Astrocyte of the hippocampus (primary cell): ENCODE data around the gene RPL22.

Experiments used
- DNase-seq: peaks from one replicate; pipeline ENCODE4 v3.0.0; 2011; ENCODE audit warnings: low read depth, low spot score

Gene RPL22

GRCh38 chr1:6199298-6200187, at the start of gene RPL22:
TSS of gene RPL22 (minus strand) at chr1:6199595. CDS start at chr1:6199573, 22 bp downstream.
- DNase-seq, result peak; percentile 99

GRCh38 chr1:6248161-6248776, 48.9 kb upstream of the RPL22 start:
- no peak for DNase-seq

DNA sequence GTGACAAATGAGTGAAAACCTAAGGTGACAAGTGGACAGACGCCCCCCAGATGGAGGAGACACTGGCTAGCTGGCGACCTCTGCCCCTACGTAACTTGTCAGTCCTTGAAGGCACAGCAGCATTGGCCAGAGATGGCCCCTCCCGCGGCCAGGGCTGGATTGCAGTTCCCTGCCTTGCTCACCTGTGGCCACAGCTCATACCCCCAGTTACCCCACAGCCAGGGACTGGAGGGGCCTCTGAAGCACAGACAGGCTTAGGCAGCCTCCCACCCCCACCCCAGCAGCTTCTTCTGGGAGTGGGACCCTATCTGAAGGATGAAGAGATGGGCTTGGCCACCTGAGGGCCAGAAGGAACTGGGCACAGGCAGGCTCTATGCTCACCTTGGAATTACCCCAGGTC, 48.3 kb upstream of the RPL22 start:
- no peak for DNase-seq

DNA sequence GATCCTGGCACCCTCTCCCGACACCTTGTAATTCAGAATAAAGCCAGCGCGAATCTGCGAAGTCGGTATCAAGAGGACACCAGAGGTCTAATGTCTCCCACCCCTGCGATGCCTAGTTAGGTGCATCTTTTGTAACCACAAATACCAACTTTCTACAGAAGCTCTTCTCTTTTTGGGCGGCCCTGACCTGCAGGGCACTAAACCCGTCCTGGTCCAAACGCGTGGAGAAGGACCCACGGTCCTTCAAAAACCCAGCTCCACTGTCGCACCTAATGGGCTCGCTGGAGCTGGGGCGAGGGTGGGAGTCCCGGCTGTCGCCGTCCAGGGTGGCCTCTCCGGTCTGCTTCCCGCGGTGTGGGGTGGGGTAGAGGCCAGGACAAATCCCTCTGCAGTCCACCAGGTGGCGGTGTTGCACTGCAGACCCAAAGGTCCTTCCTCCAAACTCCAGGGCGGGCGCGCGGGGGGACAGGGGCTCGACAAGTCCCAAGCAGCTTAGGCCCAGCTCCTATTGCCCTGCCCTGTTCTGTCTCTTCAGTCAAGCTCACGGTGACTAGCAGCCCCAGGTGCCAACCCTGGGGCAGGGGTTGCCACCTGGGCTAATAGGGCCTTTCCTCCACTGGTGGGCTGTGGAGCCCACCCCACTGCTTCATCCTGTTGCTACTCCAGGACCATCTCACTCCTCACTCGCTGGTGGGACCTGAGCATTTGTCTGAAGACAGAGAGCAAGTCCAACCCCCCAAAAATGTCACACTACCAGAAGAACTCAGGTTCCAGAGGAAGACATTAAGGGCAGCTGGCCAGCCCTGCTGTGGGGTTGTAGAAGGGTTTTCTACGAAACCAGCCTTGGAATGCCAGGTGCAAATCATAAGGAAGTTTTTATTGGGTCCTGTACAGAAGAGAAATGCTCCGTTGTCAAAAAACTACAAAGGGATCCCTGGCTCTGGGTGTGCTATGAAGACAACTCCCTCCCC, 47.4 kb upstream of the RPL22 start:
- peak; percentile 88 for DNase-seq

DNA sequence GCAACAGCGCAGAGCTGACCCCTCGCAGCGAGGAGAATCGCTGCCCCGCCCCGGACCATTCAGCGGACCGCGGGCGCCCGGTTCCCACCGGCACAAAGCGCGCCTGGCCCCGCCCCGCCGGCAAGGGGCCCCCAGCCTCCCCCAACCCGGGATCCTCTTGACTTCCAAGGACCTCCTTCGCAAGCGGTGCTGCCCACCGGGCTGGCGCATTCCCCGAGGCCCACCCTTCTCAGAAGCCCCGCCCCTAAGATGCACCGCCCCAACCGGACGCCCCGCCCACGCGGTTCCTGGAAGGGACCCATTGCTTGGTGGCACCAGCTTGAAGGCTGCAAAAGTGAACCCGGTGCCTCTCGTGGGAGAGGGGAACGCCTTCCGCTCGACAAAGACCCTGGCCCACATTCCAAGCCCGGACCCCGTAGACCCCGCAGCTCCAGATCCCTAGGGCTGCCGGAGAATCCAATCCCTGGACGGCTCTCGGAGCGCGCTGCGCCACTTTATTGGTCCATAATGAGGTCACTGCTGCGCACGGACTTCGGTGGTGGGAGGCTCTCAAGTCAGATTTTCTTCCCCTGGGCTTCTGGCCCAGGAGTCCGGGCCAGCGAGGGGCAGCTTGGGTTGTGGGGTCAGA, 46.6 kb upstream of the RPL22 start:
- no peak for DNase-seq

DNA sequence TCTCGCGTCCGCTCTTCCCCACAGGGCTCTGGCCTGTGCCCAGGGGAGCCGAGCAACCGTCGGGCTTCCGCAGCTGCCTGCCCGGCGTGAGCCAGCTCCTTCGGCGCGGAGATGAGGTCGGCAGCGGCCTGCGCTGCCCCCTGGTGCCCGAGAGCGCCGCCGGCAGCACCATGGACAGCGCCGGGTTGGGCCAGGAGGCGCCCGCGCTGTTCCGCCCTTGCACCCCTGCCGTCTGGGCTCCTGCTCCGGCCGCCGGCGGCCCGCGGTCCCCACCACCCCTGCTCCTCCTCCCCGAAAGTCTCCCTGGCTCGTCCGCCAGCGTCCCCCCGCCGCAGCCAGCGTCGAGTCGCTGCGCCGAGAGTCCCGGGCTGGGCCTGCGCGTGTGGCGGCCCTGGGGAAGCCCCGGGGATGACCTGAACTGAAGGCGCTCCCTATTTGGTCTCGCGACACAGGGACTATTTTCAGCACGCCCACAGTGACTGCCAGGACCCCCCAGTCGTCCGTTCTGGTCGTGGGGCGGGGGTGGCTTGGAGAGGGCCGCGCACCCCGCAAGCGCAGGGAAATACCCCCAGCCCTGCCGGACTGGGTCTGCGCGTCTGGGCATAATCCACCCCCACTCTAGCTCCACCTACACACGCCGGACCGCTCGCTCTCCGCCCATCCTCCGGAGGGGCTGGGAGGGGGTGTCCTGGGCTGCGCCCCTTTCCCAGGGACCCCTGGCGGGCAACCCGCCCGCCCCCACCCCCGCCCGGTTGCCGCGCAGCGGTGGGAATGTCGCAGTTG, 45.9 kb upstream of the RPL22 start:
- peak; percentile 96 for DNase-seq

- DNase-seq, result no peak
These were observed 45.1 kb upstream of the RPL22 start for GRCh38 chr1:6244401-6245049.

GRCh38 chr1:6243993-6244392, 44.6 kb upstream of the RPL22 start, which contains the start of gene HES3:
TSS of gene HES3 (plus strand) at chr1:6244179. CDS start at chr1:6244366, 187 bp downstream.
- DNase-seq, result no peak

DNA sequence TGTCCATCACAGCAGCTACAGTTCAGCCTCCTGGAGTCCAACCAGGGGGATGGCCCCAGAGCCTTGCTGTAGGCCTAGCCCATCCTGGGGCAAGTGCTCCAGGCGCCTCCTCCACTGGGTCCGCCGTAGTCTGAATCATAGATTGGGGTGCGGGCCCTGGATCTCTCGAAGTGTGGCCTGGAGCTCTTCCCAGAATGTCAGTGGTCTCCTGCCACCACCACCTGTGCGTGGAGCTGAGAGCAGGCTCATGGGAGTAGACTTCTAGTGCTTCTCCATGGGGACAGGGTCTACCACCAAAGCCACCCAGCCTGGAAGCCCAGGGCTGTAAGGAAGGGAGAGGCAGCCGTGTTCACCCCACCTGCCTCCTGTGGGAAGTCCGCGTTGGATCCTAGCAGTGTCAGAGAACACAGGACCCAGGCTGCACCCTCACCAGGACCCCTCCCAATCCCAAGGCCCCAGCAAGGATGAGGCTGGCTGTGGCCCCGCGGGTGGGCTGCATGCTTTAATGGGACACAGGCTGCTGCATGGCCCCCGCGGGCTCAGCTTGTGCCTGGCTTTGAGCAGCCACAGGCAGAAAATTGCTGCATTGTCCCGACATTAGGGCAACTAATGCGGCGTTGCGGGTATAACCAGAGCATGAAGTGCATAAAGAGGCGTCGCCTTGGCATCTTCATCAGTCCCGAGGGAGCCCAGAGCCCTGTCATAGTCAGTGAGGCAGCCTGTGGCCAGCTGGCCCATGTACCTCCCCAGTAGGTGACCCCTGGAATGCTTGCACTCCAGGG, 43.8 kb upstream of the RPL22 start:
- DNase-seq, result no peak

GRCh38 chr1:6241887-6242740, 42.7 kb upstream of the RPL22 start:
- DNase-seq, result no peak

DNA sequence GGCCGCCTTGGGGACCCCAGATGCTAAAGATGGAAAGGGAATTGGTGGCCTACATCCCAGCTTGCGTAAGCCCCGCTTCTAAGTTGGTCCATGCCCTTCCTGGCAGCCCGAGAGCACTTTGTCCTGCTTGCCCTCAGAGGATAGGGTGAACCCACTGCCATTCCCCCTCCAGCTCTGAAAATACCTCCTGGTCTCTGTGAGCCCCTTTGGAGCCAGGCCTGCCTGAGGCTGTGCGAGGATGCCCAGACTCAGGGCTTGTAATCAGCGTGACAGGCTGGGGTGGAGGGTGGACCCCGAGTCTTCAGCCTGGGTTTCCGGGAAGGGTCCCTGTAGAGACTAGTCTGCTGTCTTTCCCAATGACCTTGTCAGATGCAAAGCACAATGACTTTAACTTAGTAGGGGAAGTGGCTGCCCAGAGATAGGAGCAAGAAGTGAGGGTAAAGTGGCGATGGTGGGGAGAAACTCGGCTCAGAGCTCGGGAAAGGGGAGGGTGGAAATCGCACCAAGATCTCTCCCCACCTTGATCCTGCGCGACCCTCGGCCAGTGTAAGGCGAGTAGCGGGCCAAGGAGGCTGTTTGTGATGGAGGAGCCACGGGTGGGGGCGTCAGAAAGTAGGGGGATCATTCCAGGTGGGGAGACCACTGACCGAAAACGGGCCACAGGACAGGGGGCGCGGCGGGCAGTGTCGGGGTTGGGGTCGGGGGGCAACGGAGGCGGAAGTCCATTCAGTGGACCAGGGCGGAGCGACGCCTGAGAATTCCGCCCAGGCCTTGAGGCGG, 41.9 kb upstream of the RPL22 start:
- no peak for DNase-seq

DNA sequence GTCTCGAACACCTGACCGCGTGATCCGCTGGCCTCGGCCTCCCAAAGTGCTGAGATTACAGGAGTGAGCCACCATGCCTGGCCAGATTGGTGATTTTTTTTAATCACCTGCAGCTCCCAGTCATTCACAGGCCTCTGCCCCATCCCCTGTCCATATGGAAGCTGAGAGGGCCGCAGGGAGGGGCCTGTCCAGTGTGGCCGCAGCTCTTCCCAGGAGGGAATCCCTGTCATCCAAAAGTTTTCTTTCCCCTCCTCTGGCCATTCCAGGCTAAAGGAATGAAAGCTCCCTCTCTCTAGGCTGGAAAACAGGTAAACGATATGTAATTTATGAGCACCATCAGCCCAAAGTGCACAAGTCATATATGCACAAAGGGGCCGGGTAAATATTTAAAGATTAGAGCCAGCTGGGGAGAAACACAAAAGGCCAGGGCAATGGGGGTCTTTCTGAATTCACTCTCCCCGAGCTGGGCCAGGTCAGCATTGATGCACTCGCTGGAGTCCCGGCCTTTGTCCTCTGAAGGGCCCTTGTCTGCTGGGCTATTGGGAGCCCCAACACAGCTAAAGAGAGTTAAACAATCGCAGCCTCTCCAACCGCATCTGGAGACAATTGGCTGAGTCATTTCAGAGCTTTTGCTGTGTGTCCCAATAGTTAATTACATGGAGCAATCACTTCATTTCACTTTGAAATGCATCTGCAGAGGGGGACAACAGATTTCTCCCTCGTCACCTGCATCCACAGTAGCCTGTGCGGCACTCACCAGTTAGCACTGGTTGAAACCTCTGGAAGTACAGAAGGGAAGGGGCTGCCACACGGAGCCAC, 40.8 kb upstream of the RPL22 start:
- DNase-seq, result no peak

DNA sequence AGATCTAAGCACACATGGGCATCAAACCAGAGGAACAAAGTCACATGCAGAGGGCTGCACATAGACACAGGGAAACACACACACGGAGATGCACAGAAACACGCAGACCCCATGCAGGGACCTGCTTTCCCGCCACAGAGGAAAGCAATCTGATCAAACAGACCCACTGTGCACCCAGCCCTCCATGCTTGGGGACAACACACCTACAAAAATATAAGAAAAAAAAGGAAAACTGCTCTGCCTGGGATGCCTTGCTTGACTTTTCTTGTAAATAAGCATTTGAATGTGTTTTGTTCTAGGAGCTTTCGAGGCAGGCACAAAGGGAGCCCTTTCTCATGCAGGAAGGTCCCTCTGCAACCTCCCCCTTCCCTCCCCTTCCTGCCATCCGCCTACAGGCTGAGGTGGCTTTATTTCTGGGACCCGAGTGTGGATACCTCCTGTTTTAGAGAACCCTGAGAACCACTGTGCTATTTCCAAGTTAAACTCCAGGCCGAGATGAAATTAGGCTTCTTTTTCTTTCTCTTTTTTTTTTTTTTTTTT, 39.9 kb upstream of the RPL22 start:
- no peak for DNase-seq

GRCh38 chr1:6237093-6237492, 37.7 kb upstream of the RPL22 start:
- no peak for DNase-seq

- no peak for DNase-seq
These were observed 35.9 kb upstream of the RPL22 start for GRCh38 chr1:6235296-6235677.
